ENCODE data around the gene GZMB. TPM values are rescaled to one million over a fixed set of nuclear protein-coding genes. Genes with fewer than 3 reads are reported as not detected.
"Not testable (repeated sequence)": the region's sequence is repeated elsewhere in the genome, so short reads cannot be mapped to it uniquely, and the experiment has no call there.

Gene GZMB
- total and polyA plus RNA-seq, 5 experiments from 2014 or later = 0.41 to 161 (median 2.8) TPM

DNA sequence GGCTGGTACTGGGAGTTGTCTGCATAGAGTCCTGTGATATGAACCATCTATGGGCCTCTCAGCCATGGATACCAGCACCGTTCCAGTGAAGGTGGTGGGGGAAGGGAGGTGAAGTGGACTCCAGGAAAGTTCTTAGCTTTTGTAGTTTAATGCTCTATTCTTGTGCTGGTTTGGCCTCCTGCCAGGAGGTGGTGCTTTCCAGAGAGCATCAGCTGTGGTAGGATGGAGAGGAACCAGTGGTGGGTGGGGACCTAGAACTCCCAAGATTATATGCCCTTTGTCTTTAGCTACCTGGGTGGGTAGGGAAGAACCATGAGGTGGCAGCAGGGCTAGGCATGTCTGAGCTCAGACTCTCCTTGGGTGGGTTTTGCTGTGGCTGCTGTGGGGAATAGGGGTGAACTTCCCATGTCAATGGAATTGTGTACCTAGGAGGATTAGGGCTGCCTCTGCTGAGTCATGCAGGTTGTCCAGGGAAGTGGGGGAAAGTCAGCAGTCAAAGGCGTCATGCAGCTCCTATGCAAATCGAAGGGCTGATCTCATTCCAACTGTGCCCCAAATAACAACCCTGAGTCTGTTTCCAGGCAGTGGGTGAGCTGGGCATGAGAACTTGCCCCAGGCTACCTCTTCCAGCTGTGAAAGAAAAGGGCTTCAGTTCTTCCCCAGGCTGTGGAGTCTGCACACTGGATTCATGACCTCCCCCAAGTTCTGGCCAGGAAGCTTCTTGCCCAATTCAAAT, 38.7 kb downstream of the GZMB start:
- ATAC-seq = no peak
- Mint-ChIP-seq H3K4me1 (no peaks in the 10 kb centered on the region), H3K9me3 (peaks cover 18 to 70% (median 50%) of the 10 kb centered on the region in 9 donors), H3K27ac (no peak overlapping the region), H3K4me3 (no peak overlapping the region), H3K36me3 (peaks cover 0 to 43% (median 24%) of the 10 kb centered on the region in 3 donors), H3K27me3 (peaks cover 0 to 24% (median 13%) of the 10 kb centered on the region in 5 donors)
- POLR2A ChIA-PET = no interaction called here
- no peak for DNase-seq

DNA sequence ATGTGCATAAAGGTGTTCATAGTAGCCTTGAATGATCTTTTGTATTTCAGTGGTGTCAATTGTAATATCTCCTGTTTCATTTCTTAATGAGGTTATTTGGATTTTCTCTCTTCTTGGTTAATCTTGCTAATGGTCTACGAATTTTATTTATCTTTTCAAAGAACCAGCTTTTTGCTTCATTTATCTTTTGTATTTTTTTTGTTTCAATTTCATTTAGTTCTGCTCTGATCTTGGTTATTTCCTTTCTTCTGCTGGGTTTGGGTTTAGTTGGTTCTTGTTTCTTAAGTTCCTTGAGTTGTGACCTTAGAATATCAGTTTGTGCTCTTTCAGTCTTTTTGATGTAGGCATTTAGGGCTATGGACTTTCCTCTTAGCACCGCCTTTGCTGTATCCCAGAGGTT, 43.0 kb downstream of the GZMB start:
- H3K4me3 Mint-ChIP-seq, DNase-seq, POLR2A ChIA-PET, ATAC-seq, H3K27ac Mint-ChIP-seq, H3K4me1 Mint-ChIP-seq: not testable (repeated sequence)
- H3K27me3 Mint-ChIP-seq = peaks cover 4 to 23% (median 8%) of the 10 kb centered on the region in 5 donors
- peaks cover 0 to 22% (median 11%) of the 10 kb centered on the region in 3 donors for H3K36me3 Mint-ChIP-seq
- H3K9me3 Mint-ChIP-seq = peaks cover 3 to 54% (median 40%) of the 10 kb centered on the region in 9 donors

DNA sequence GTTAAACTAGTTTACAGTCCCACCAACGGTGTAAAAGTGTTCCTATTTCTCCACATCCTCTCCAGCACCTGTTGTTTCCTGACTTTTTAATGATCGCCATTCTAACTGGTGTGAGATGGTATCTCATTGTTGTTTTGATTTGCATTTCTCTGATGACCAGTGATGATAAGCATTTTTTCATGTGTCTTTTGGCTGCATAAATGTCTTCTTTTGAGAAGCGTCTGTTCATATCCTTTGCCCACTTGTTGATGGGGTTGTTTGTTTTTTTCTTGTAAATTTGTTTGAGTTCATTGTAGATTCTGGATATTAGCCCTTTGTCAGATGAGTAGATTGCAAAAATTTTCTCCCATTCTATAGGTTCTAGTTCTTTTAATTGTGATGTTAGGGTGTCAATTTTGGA, 49.6 kb downstream of the GZMB start:
- POLR2A ChIA-PET, H3K27me3 Mint-ChIP-seq, H3K27ac Mint-ChIP-seq, H3K4me1 Mint-ChIP-seq, DNase-seq, ATAC-seq, H3K4me3 Mint-ChIP-seq: not testable (repeated sequence)
- Mint-ChIP-seq H3K36me3 (peaks cover 0 to 18% (median 0%) of the 10 kb centered on the region in 3 donors), H3K9me3 (peaks cover 0 to 33% (median 16%) of the 10 kb centered on the region in 9 donors)

Other genes starting within 250 kb of the GZMB start
- under 1 TPM; 0.29 to 0.36 TPM for gene NYNRIN, start 235.2 kb downstream of the GZMB start, total RNA-seq
- under 1 TPM in 1 of 3 donors, not detected in 2; 0.13 TPM for gene NYNRIN, start 235.2 kb downstream of the GZMB start, polyA plus RNA-seq
- 1 to 10 TPM; 3.9 to 4.8 TPM for gene CBLN3, start 204.5 kb downstream of the GZMB start, total RNA-seq
- gene CBLN3, start 204.5 kb downstream of the GZMB start, polyA plus RNA-seq = under 1 TPM in 1 of 3 donors, not detected in 2; 0.23 TPM
- 100 to 1,000 TPM; 142 to 150 TPM for gene KHNYN, start 204.2 kb downstream of the GZMB start, total RNA-seq
- gene KHNYN, start 204.2 kb downstream of the GZMB start, polyA plus RNA-seq = 10 to 100 TPM in 2 of 3 donors, 1 to 10 TPM in 1; 9.1 to 16.9 (median 10.6) TPM
- 100 to 1,000 TPM; 140 to 145 TPM for gene SDR39U1, start 191.4 kb downstream of the GZMB start, total RNA-seq
- gene SDR39U1, start 191.4 kb downstream of the GZMB start, polyA plus RNA-seq = 10 to 100 TPM; 70.3 to 90.8 (median 89.5) TPM
- gene CMA1, start 125.9 kb downstream of the GZMB start, total RNA-seq = not detected
- not detected for gene CMA1, start 125.9 kb downstream of the GZMB start, polyA plus RNA-seq
- gene CTSG, start 57.9 kb downstream of the GZMB start, total RNA-seq = not detected
- gene CTSG, start 57.9 kb downstream of the GZMB start, polyA plus RNA-seq = not detected
- gene GZMH, start 24.5 kb downstream of the GZMB start, total RNA-seq = under 1 TPM in 1 of 2 experiments, not detected in 1; 0.65 TPM
- gene GZMH, start 24.5 kb downstream of the GZMB start, polyA plus RNA-seq = 100 to 1,000 TPM in 1 of 3 donors, 10 to 100 TPM in 1, 1 to 10 TPM in 1; 8.5 to 452 (median 11.3) TPM